Central memory CD8-positive, alpha-beta T cell (primary cell): Measurements from ENCODE around the gene TXK.

Experiments
- ATAC-seq: fragments of 150-1000 bp; cut with Tn5 transposase; replicated peaks from 2 replicates; pipeline ENCODE4 v1.10.0; 2022; ENCODE audit warnings: mild to moderate bottlenecking, moderate FRiP score, moderate number of reproducible peaks; ENCODE audit not compliant: poor library complexity, severe bottlenecking; ENCODE audit errors: extremely low read depth
- DNase-seq, 2 donors: peaks; one replicate each; pipeline ENCODE4 v3.0.0; 2021; ENCODE audit warnings: low spot score in 2 of 2
- H3K27ac Mint-ChIP-seq: one replicate; pipeline ENCODE4 v1.8.0; 2022; ENCODE audit warnings: low read depth, mild to moderate bottlenecking, moderate library complexity, mixed read lengths
- H3K27me3 Mint-ChIP-seq: one replicate; pipeline ENCODE4 v1.8.0; 2022; ENCODE audit warnings: mixed read lengths
- H3K36me3 Mint-ChIP-seq: one replicate; pipeline ENCODE4 v1.8.0; 2022; ENCODE audit warnings: mild to moderate bottlenecking, moderate library complexity, mixed read lengths; ENCODE audit not compliant: insufficient read depth
- H3K4me1 Mint-ChIP-seq: one replicate; pipeline ENCODE4 v1.8.0; 2022; ENCODE audit warnings: mixed read lengths
- H3K4me3 Mint-ChIP-seq: one replicate; pipeline ENCODE4 v1.8.0; 2022; ENCODE audit warnings: mild to moderate bottlenecking, moderate library complexity, mixed read lengths
- H3K9me3 Mint-ChIP-seq: one replicate; pipeline ENCODE4 v1.8.0; 2022; ENCODE audit warnings: mixed read lengths

TXK gene

GRCh38 chr4:48017108-48017571, 116.9 kb downstream of the TXK start:
- Mint-ChIP-seq H3K36me3 (peaks cover 4% of the 10 kb centered on the region), H3K9me3 (no peaks in the 10 kb centered on the region), H3K27me3 (peaks cover 25% of the 10 kb centered on the region), H3K27ac (no peak overlapping the region), H3K4me1 (peaks cover 5% of the 10 kb centered on the region), H3K4me3 (peak overlapping the region; percentile 77)
- DNase-seq = no peak
- ATAC-seq = peak; percentile 15
